Hematopoietic multipotent progenitor cell treated with erythropoietin and hydrocortisone succinate and interleukin-3 and kit ligand, for 17 days (in vitro differentiated cells): ENCODE measurements around the gene RGPD8.

Experiments
- DNase-seq: peaks from one replicate; pipeline ENCODE4 v3.0.0-alpha.2; 2015; ENCODE audit warnings: low spot score

Gene RGPD8

DNA sequence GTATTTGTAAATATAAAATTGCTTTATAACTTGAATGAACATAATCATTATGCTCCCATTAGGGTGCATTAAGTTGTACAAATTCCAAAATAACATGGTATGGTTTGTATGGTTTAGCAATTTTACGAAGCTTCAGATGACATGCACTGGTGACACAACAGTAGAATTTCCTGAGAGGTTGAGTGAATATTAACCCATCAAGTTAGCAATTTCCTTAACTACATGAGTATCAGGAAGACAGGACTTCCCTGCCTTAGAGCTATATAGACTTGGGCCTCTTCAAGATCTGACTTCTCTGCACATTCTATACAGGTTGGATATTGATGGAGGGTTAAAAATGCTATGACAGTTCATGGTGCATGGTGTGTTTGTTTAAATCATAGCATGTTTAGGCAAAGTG is 97.8 kb downstream of the RGPD8 start:
- no peak for DNase-seq

DNA sequence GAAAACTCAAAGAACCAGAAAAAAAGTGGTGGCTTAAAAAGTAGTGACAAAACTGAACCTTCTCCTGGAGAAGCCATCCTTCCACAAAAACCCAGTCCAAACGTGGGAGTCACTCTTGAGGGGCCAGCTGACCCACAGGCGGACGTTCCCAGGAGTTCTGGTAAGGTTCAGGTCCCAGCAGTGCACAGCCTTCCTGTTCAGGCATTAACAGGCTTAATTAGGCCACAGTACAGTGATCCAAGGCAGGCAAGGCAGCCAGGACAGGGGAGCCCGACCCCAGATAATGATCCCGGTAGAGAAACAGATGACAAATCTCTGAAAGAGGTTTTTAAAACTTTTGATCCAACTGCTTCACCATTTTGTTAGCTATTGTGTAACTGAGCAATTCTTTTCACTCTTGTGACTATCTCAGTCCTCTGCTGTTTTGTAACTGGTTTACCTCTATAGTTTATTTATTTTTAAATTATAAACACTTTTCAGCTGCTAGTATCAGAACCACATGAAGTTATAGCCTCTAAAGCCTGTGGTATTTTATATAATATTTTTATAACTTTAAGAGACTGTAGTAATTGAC is 101.2 kb downstream of the RGPD8 start:
- DNase-seq = no peak

DNA sequence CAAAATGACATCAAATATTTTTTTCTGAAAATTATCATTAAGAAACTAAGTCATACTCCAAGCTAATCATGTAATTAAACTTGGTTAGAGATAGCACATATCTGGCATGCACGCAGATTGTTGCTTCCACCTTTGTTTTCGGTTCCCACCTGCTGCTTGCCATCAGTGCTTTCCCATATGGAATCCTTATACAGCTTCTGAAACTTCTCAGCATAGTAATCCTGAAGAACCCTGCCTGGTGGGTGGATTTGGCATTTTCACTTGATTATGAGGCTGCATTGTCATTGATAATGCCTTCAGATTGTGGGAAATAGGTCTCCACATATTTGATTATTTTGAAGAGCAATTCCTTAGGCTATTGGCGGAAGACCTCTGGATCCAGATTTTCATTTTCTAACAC is 110.5 kb downstream of the RGPD8 start:
- no peak for DNase-seq

DNA sequence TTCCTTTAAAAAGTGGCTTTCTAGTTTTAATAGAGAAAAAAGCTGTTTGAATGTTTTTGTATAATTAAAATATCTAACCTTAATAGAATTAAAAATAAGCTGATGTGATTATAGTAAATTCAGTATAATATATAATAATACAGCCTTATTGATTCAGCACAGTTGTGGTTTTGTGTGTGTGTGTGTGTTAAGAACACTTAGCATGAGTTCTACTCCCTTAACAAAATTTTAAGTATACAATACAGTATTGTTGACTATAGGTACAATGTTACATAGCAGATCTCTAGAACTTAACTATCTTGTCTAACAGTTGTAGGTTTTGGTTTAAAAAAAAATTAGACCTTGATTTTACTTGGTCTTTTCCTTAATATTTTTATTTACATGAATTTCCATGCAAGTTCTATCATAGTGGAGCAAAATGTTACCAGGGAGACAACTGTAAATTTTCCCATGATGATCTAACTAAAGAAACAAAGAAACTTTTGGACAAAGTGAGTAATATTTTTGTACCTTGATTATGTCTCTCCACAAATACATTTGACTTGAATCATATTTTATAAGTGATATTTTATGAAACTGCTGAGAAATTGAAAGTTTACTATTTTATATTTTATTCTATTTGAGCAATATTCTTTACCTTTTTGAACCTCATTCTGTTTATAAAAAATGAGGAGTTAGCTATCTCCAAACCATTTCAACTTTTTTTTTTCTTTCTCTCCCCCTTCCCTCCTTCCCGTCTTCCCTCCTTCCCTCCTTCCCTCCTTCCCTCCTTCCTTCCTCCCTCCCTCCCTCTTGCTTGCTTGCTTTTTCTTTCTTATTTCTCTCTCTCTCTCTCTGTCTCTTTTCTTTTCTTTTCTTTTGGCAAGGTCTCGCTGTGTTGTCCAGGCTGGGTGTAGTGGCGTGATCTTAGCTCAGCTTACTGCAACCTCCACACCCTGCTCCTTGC is 111.8 kb downstream of the RGPD8 start:
- no peak for DNase-seq
